H7 (cell line): ENCODE measurements around the gene OR5K3. TPM values are rescaled to one million over a fixed set of nuclear protein-coding genes. Genes with fewer than 3 reads are reported as not detected.
"Not testable (repeated sequence)": the region's sequence is repeated elsewhere in the genome, so short reads cannot be mapped to it uniquely, and the experiment has no call there.

Source experiments
- DNase-seq: peaks from one replicate; pipeline ENCODE4 v3.0.0; 2012
- H3K27me3 ChIP-seq: 2 replicates; pipeline ENCODE4 v1.6.0; 2011; ENCODE audit warnings: mild to moderate bottlenecking, low read length; ENCODE audit not compliant: control insufficient read depth, insufficient read depth
- H3K36me3 ChIP-seq: replicated peaks from 2 replicates; pipeline ENCODE4 v1.5.1; 2011; ENCODE audit warnings: low read length; ENCODE audit not compliant: control insufficient read depth, insufficient read depth
- H3K4me3 ChIP-seq: 2 replicates; pipeline ENCODE4 v1.5.1; 2011; ENCODE audit warnings: low read depth, mild to moderate bottlenecking, control low read depth, low read length, moderate library complexity; ENCODE audit not compliant: insufficient read depth
- total RNA-seq: library from RNA; depleted of rRNA; stranded (reverse); fragments of >200 nt; shearing (Covaris generic); gene quantifications from 2 replicates; pipeline ENCODE4 v1.2.3, GENCODE V29; 2014; rRNA removed

The OR5K3 gene
- total RNA-seq, 1 experiment from 2014 or later = not detected

- DNase-seq = no peak
Measured at GRCh38 chr3:98388147-98388546, 2.3 kb upstream of the OR5K3 start.

GRCh38 chr3:98395101-98395500 is 4.6 kb downstream of the OR5K3 start:
- Histone ChIP-seq H3K4me3 (no peak overlapping the region), H3K36me3 (no peaks in the 10 kb centered on the region), H3K27me3 (no peaks in the 10 kb centered on the region)
- DNase-seq = no peak

More at GRCh38 chr3:98388147-98388546, 2.3 kb upstream of the OR5K3 start:
- H3K27me3 ChIP-seq = no peaks in the 10 kb centered on the region
- no peak overlapping the region for H3K4me3 ChIP-seq
- H3K36me3 ChIP-seq = no peaks in the 10 kb centered on the region

- not testable (repeated sequence) for DNase-seq, H3K27me3 ChIP-seq, H3K4me3 ChIP-seq, H3K36me3 ChIP-seq
Measured at GRCh38 chr3:98396482-98396881, 6.0 kb downstream of the OR5K3 start.

GRCh38 chr3:98398513-98398912 is 8.0 kb downstream of the OR5K3 start:
- Histone ChIP-seq H3K4me3 (no peak overlapping the region), H3K27me3 (no peaks in the 10 kb centered on the region), H3K36me3 (no peaks in the 10 kb centered on the region)
- no peak for DNase-seq

- no peak for DNase-seq
- Histone ChIP-seq H3K27me3 (no peaks in the 10 kb centered on the region), H3K4me3 (no peak overlapping the region), H3K36me3 (no peaks in the 10 kb centered on the region)
Measured at GRCh38 chr3:98402507-98402906, 12.0 kb downstream of the OR5K3 start.

GRCh38 chr3:98404010-98404409 is 13.5 kb downstream of the OR5K3 start:
- DNase-seq = no peak
- no peak overlapping the region for H3K4me3 ChIP-seq
- no peaks in the 10 kb centered on the region for H3K27me3 ChIP-seq
- no peaks in the 10 kb centered on the region for H3K36me3 ChIP-seq

- Histone ChIP-seq H3K4me3 (no peak overlapping the region), H3K36me3 (no peaks in the 10 kb centered on the region), H3K27me3 (no peaks in the 10 kb centered on the region)
- DNase-seq = no peak
Measured at GRCh38 chr3:98406034-98406433, 15.6 kb downstream of the OR5K3 start.

GRCh38 chr3:98432575-98432974 is 42.1 kb downstream of the OR5K3 start:
- Histone ChIP-seq H3K36me3 (no peaks in the 10 kb centered on the region), H3K4me3 (no peak overlapping the region), H3K27me3 (no peaks in the 10 kb centered on the region)
- no peak for DNase-seq

- Histone ChIP-seq H3K4me3 (no peak overlapping the region), H3K27me3 (no peaks in the 10 kb centered on the region), H3K36me3 (no peaks in the 10 kb centered on the region)
- no peak for DNase-seq
Measured at GRCh38 chr3:98433764-98434163, 43.3 kb downstream of the OR5K3 start.

GRCh38 chr3:98434412-98434811 is 43.9 kb downstream of the OR5K3 start:
- Histone ChIP-seq H3K36me3 (no peaks in the 10 kb centered on the region), H3K4me3 (no peak overlapping the region), H3K27me3 (no peaks in the 10 kb centered on the region)
- DNase-seq = no peak

GRCh38 chr3:98440283-98440682 is 49.8 kb downstream of the OR5K3 start:
- no peak for DNase-seq
- Histone ChIP-seq H3K4me3 (no peak overlapping the region), H3K36me3 (no peaks in the 10 kb centered on the region), H3K27me3 (no peaks in the 10 kb centered on the region)

Other genes starting within 250 kb of the OR5K3 start
- not detected in 2 replicates for gene OR5H14, start 243.2 kb upstream of the OR5K3 start, total RNA-seq
- gene OR5H15, start 224.0 kb upstream of the OR5K3 start, total RNA-seq = not detected in 2 replicates
- gene OR5H6, start 126.4 kb upstream of the OR5K3 start, total RNA-seq = not detected in 2 replicates
- gene OR5H2, start 108.2 kb upstream of the OR5K3 start, total RNA-seq = not detected in 2 replicates
- not detected in 2 replicates for gene OR5K4, start 36.8 kb upstream of the OR5K3 start, total RNA-seq
- gene OR5K1, start 72.5 kb downstream of the OR5K3 start, total RNA-seq = not detected in 2 replicates
- not detected in 2 replicates for gene OR5K2, start 107.0 kb downstream of the OR5K3 start, total RNA-seq
- 55.2 and 58.1 TPM in 2 replicates for gene CLDND1, start 132.2 kb downstream of the OR5K3 start, total RNA-seq
- gene GPR15, start 141.3 kb downstream of the OR5K3 start, total RNA-seq = not detected in 2 replicates
- 36.6 and 39.4 TPM in 2 replicates for gene CPOX, start 202.9 kb downstream of the OR5K3 start, total RNA-seq